Panc1 (cell line): ENCODE results near the gene KRT2. TPM values are rescaled to one million over a fixed set of nuclear protein-coding genes. Genes with fewer than 3 reads are reported as not detected.

ENCODE experiments used
- ATAC-seq: fragments of 200-7000 bp; cut with Tn5 transposase; 2 replicates; pipeline ENCODE4 v1.9.1; 2020; ENCODE audit warnings: mild to moderate bottlenecking, moderate library complexity
- BruUV-seq: library from RNA; stranded (reverse); fragments of 400-500 nt; replicated peaks from 2 replicates; lab custom pipeline; 2021; lab: Mats Ljungman, UMichigan
- CTCF ChIA-PET: fragments of 300-600 bp; sonication (Branson Sonifier 250); formaldehyde crosslinking; loops from one replicate; lab custom pipeline; 2022; ENCODE audit warnings: antibody characterized with exemption; lab: Charles Lee
- POLR2A ChIA-PET: fragments of 300-600 bp; sonication (Branson Sonifier 250); formaldehyde crosslinking; loops from one replicate; lab custom pipeline; 2022; ENCODE audit warnings: antibody characterized with exemption; lab: Charles Lee
- DNase-seq: peaks from one replicate; pipeline ENCODE4 v3.0.0-alpha.2; 2010; ENCODE audit warnings: low read depth, low spot score
- H3K27ac ChIP-seq: 2 replicates; pipeline ENCODE4 v1.5.1; 2011; ENCODE audit warnings: mild to moderate bottlenecking, low read length, inconsistent platforms
- H3K27me3 ChIP-seq: fragments of 200-500 bp; sonication (Bioruptor generic); 2 replicates; pipeline ENCODE4 v1.6.0; 2014; ENCODE audit warnings: low read length, inconsistent platforms; ENCODE audit not compliant: control insufficient read depth, insufficient read depth
- H3K36me3 ChIP-seq: fragments of 200-500 bp; sonication (Bioruptor generic); 2 replicates; pipeline ENCODE4 v1.5.1; 2014; ENCODE audit warnings: inconsistent platforms, mild to moderate bottlenecking, low read length, moderate library complexity; ENCODE audit not compliant: control insufficient read depth, insufficient read depth
- H3K4me1 ChIP-seq: 2 replicates; pipeline ENCODE4 v1.5.1; 2011; ENCODE audit warnings: inconsistent platforms, mild to moderate bottlenecking, low read length, moderate library complexity; ENCODE audit not compliant: control insufficient read depth, insufficient read depth
- H3K4me3 ChIP-seq, 2 experiments: 2 replicates each; pipeline ENCODE4 v1.5.1; 2011 to 2012; ENCODE audit warnings: low read depth in 2 of 2, low read length in 2 of 2, mild to moderate bottlenecking in 2 of 2, inconsistent platforms in 1 of 2, moderate library complexity in 1 of 2
- H3K9me3 ChIP-seq: fragments of 200-500 bp; sonication (Bioruptor generic); 2 replicates; pipeline ENCODE4 v1.5.1; 2014; ENCODE audit warnings: low read depth, mild to moderate bottlenecking, inconsistent platforms, low read length, moderate library complexity; ENCODE audit not compliant: control insufficient read depth, insufficient read depth
- POLR2AphosphoS5 ChIP-seq: IDR thresholded peaks from 2 replicates; pipeline ENCODE4 v1.6.1; 2012; ENCODE audit warnings: mild to moderate bottlenecking, low read depth, low read length, moderate library complexity
- SIN3A ChIP-seq: IDR thresholded peaks from 2 replicates; pipeline ENCODE4 v1.6.1; 2012; ENCODE audit warnings: low read depth, mild to moderate bottlenecking, low read length, moderate library complexity, borderline replicate concordance; ENCODE audit not compliant: insufficient read depth
- TCF7L2 ChIP-seq: IDR thresholded peaks from 2 replicates; pipeline ENCODE4 v1.6.1; 2011; ENCODE audit warnings: mild to moderate bottlenecking, low read depth, low read length, inconsistent platforms
- in situ Hi-C: cut with HindIII; loops from 2 replicates; pipeline ENCODE4 v1.10.0; 2016; ENCODE audit warnings: low sequenced_read_pairs, low pct_unique_long_range_greater_than_20kb
- intact Hi-C: fragments of 100-400 bp; cut with micrococcal nuclease; formaldehyde crosslinking; loops from one replicate; pipeline ENCODE4 v1.10.0; 2022; ENCODE audit not compliant: unreplicated experiment
- total RNA-seq: library from RNA; stranded (reverse); gene quantifications from one replicate; pipeline ENCODE4 v1.2.1, GENCODE V29; 2021; ENCODE audit not compliant: unreplicated experiment
- TF ChIP-seq, protein P1 (sequence below), 2 experiments: IDR thresholded peaks; 2 replicates each; pipeline ENCODE4 v1.6.1; 2011 to 2012; ENCODE audit warnings: low read depth in 2 of 2, control low read depth in 1 of 2, low read length in 1 of 2, mild to moderate bottlenecking in 1 of 2, moderate library complexity in 1 of 2; ENCODE audit not compliant: insufficient read depth in 1 of 2
- TF ChIP-seq, protein P2 (sequence below): fragments of 450-650 bp; IDR thresholded peaks from 2 replicates; pipeline ENCODE4 v1.5.1; 2017; ENCODE audit warnings: mild to moderate bottlenecking

The KRT2 gene
- total RNA-seq, 1 experiment from 2014 or later = 0.33 TPM

DNA sequence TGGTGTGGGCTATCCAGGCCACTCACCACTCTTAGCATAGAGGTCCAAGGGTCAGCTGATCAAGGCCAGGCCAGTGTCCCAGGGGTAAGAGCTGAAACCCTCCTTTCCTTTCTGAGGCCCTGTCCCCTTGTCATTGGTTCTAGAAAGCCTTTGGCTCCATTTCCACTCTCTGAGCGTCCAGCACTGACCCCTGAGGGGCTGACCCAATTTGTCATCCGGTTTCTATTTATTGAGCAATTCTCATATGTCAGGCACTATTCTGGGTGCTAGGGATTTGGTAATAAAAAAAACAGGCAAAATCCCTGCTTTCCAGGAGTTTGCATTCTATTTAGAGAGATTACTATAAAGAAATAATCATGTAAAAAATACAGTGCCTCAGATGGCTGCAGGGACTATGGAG, 47.9 kb upstream of the KRT2 start:
- POLR2A ChIA-PET = no interaction called here
- no peaks in the 10 kb centered on the region for H3K4me1 ChIP-seq
- TF ChIP-seq POLR2AphosphoS5 (no peak), TCF7L2 (no peak), SIN3A (no peak)
- TF ChIP-seq, protein P1, sequence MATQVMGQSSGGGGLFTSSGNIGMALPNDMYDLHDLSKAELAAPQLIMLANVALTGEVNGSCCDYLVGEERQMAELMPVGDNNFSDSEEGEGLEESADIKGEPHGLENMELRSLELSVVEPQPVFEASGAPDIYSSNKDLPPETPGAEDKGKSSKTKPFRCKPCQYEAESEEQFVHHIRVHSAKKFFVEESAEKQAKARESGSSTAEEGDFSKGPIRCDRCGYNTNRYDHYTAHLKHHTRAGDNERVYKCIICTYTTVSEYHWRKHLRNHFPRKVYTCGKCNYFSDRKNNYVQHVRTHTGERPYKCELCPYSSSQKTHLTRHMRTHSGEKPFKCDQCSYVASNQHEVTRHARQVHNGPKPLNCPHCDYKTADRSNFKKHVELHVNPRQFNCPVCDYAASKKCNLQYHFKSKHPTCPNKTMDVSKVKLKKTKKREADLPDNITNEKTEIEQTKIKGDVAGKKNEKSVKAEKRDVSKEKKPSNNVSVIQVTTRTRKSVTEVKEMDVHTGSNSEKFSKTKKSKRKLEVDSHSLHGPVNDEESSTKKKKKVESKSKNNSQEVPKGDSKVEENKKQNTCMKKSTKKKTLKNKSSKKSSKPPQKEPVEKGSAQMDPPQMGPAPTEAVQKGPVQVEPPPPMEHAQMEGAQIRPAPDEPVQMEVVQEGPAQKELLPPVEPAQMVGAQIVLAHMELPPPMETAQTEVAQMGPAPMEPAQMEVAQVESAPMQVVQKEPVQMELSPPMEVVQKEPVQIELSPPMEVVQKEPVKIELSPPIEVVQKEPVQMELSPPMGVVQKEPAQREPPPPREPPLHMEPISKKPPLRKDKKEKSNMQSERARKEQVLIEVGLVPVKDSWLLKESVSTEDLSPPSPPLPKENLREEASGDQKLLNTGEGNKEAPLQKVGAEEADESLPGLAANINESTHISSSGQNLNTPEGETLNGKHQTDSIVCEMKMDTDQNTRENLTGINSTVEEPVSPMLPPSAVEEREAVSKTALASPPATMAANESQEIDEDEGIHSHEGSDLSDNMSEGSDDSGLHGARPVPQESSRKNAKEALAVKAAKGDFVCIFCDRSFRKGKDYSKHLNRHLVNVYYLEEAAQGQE (IDR thresholded peaks at IDR 0.05; ENCODE audit: insufficient read depth in 1 of 2, low read depth in 2 of 2, low read length in 1 of 2) = no peak
- TF ChIP-seq, protein P2, sequence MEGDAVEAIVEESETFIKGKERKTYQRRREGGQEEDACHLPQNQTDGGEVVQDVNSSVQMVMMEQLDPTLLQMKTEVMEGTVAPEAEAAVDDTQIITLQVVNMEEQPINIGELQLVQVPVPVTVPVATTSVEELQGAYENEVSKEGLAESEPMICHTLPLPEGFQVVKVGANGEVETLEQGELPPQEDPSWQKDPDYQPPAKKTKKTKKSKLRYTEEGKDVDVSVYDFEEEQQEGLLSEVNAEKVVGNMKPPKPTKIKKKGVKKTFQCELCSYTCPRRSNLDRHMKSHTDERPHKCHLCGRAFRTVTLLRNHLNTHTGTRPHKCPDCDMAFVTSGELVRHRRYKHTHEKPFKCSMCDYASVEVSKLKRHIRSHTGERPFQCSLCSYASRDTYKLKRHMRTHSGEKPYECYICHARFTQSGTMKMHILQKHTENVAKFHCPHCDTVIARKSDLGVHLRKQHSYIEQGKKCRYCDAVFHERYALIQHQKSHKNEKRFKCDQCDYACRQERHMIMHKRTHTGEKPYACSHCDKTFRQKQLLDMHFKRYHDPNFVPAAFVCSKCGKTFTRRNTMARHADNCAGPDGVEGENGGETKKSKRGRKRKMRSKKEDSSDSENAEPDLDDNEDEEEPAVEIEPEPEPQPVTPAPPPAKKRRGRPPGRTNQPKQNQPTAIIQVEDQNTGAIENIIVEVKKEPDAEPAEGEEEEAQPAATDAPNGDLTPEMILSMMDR = no peak
- in situ Hi-C loops (no loop called here), intact Hi-C loops (no loop called here)
- no peaks in the 10 kb centered on the region for H3K36me3 ChIP-seq
- BruUV-seq = no TSS peak
- ATAC-seq (no peak), DNase-seq (no peak)
- H3K4me3 ChIP-seq = no peak overlapping the region
- no peaks in the 10 kb centered on the region for H3K9me3 ChIP-seq
- CTCF ChIA-PET = no interaction called here
- peaks cover 15% of the 10 kb centered on the region for H3K27me3 ChIP-seq
- no peak overlapping the region for H3K27ac ChIP-seq

DNA sequence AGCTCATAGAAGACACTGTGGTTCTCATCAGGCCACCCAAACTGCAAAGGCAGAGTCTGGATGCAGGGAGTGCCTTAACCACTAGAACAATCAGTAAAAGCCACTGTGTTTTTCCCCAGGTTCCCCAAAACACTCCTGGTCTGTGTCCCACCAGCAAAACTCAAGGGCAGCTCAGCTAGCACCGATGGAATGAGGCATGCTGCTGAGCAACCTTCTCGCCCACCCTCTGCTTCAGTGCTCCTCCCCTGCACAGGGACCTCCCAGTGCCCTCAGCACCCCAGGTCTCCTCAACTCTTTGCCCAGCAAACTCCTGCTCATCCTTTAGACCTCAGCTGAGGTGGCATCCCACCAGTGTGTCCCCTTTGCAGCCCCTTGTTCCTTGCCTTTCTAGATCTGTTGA, 47.4 kb upstream of the KRT2 start:
- DNase-seq = no peak
- no peaks in the 10 kb centered on the region for H3K4me1 ChIP-seq
- intact Hi-C loops (no loop called here), in situ Hi-C loops (no loop called here)
- no peak for ATAC-seq
- no peaks in the 10 kb centered on the region for H3K36me3 ChIP-seq
- TF ChIP-seq, protein P1 (IDR thresholded peaks at IDR 0.05; ENCODE audit: insufficient read depth in 1 of 2, low read depth in 2 of 2, low read length in 1 of 2) = no peak
- TF ChIP-seq, protein P2 = no peak
- TF ChIP-seq TCF7L2 = no peak
- H3K9me3 ChIP-seq = no peaks in the 10 kb centered on the region
- peaks cover 15% of the 10 kb centered on the region for H3K27me3 ChIP-seq
- ChIA-PET CTCF (no interaction called here), POLR2A (no interaction called here)
- BruUV-seq = no TSS peak
- H3K4me3 ChIP-seq = no peak overlapping the region
- H3K27ac ChIP-seq = no peak overlapping the region
